ENCODE results near the gene SPEF2.

Gene SPEF2

DNA sequence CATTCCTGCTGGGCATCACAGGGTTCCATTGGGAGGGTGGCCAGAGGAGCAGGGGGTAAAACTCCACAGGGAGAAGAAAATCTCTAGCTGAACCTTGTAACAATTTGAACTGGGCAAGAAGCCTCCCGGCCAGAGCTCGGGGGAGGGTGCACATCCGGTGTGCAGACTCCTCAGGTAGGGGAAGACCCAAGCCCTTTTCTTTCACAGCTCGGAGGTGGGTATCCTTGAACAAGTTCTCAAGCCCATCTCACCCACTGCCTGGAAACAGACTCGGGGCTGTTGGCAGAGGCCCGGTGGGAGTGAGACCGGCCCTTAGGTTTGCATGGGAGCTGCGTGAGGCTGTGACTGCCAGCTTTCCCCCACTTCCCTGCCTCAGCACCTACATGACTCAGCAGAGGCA, 127.5 kb downstream of the SPEF2 start:
- no peaks in the 10 kb centered on the region for H3K36me3 ChIP-seq (ENCODE audit: control insufficient read depth, insufficient read depth, low read length)
- H3K9me3 ChIP-seq (ENCODE audit: control insufficient read depth, low read length), result no peaks in the 10 kb centered on the region
- DNase-seq, result no peak
- H3K4me3 ChIP-seq (ENCODE audit: insufficient read depth, low read depth, low read length, poor library complexity, severe bottlenecking), result no peak overlapping the region
- no peaks in the 10 kb centered on the region for H3K27me3 ChIP-seq (replicated peaks; ENCODE audit: control insufficient read depth, insufficient read depth, low read length, poor library complexity, severe bottlenecking)
- no peaks in the 10 kb centered on the region for H3K4me1 ChIP-seq (ENCODE audit: control insufficient read depth, insufficient read depth, low read length, poor library complexity, severe bottlenecking)
- no peak overlapping the region for H3K27ac ChIP-seq (ENCODE audit: insufficient read depth, low read length, poor library complexity, severe bottlenecking)

DNA sequence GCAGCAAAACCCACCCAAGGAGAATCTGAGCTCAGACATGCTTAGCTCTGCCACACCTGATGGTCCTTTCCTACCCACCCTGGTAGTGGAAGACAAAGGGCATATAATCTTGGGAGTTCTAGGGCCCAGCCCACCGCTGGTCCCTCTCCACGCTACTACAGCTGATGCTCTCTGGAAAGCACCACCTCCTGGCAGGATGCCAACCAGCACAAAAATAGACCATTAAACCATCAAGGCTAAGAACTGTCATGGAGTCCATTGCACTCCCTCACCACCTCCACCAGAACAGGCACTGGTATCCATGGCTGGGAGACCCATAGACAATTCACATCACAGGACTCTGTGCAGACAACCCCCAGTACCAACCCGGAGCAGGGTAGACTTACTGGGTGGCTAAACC, 128.0 kb downstream of the SPEF2 start:
- H3K9me3 ChIP-seq (ENCODE audit: control insufficient read depth, low read length), result no peaks in the 10 kb centered on the region
- H3K27me3 ChIP-seq (replicated peaks; ENCODE audit: control insufficient read depth, insufficient read depth, low read length, poor library complexity, severe bottlenecking), result no peaks in the 10 kb centered on the region
- no peaks in the 10 kb centered on the region for H3K4me1 ChIP-seq (ENCODE audit: control insufficient read depth, insufficient read depth, low read length, poor library complexity, severe bottlenecking)
- no peaks in the 10 kb centered on the region for H3K36me3 ChIP-seq (ENCODE audit: control insufficient read depth, insufficient read depth, low read length)
- no peak overlapping the region for H3K27ac ChIP-seq (ENCODE audit: insufficient read depth, low read length, poor library complexity, severe bottlenecking)
- no peak overlapping the region for H3K4me3 ChIP-seq (ENCODE audit: insufficient read depth, low read depth, low read length, poor library complexity, severe bottlenecking)
- no peak for DNase-seq

DNA sequence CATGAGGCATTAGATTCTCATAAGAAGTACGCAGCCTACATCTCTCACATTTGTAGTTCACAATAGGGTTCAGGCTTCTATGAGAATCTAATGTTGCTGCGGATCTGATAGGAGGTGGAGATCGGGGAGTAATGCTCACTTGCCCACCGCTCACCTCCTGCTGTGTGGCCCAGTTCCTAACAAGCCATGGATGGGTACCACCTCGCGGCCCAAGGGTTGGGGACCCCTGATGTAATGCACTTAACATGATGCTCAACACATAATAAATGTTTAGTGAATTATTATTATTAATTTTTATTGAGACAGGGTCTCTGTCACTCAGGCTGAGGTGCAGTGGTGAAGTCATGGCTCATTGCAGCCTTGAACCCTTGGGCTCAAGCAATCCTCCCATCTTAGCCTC, 134.3 kb downstream of the SPEF2 start:
- no peaks in the 10 kb centered on the region for H3K36me3 ChIP-seq (ENCODE audit: control insufficient read depth, insufficient read depth, low read length)
- no peaks in the 10 kb centered on the region for H3K27me3 ChIP-seq (replicated peaks; ENCODE audit: control insufficient read depth, insufficient read depth, low read length, poor library complexity, severe bottlenecking)
- H3K4me3 ChIP-seq (ENCODE audit: insufficient read depth, low read depth, low read length, poor library complexity, severe bottlenecking), result no peak overlapping the region
- no peak for DNase-seq
- no peaks in the 10 kb centered on the region for H3K9me3 ChIP-seq (ENCODE audit: control insufficient read depth, low read length)
- H3K27ac ChIP-seq (ENCODE audit: insufficient read depth, low read length, poor library complexity, severe bottlenecking), result no peak overlapping the region
- no peaks in the 10 kb centered on the region for H3K4me1 ChIP-seq (ENCODE audit: control insufficient read depth, insufficient read depth, low read length, poor library complexity, severe bottlenecking)

DNA sequence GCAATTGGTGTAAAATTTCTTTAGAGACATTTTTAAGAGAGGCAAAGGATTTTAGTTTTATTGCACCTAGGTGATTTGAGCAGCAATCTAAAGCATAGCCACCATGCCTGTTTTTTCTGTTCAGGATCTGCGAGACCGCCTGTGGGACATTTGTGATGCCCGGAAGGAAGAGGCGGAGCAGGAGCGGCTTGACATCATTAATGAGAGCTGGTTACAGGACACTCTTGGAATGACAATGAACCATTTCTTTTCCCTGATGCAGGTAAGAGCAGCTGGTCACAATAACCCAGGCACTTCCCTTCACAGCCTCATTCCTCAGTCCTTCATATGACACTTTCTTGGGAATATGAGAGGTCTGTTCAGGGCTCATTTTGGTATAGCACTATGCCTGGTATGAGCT, 135.8 kb downstream of the SPEF2 start:
- H3K4me1 ChIP-seq (ENCODE audit: control insufficient read depth, insufficient read depth, low read length, poor library complexity, severe bottlenecking), result no peaks in the 10 kb centered on the region

DNA sequence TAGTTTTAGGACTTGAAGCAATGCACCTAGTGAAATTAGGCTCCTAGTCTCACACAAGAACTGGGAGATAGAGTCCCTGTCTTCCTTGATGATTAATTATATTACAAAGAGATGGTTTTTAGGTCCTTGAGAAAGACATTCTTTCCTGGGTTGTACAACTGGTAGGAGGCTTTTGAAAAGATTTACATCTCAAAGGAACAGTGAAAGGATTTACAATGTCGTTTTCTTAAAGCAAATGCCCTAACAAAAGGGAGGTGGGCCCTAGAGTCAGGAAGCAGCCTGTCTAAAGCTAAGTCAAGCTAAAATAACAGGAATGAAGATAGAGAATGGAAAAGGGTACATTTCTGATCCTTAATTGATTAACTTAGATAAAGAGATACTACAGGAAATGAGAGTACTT, 136.8 kb downstream of the SPEF2 start:
- no peak for DNase-seq
- no peaks in the 10 kb centered on the region for H3K4me1 ChIP-seq (ENCODE audit: control insufficient read depth, insufficient read depth, low read length, poor library complexity, severe bottlenecking)
- no peaks in the 10 kb centered on the region for H3K9me3 ChIP-seq (ENCODE audit: control insufficient read depth, low read length)
- no peaks in the 10 kb centered on the region for H3K27me3 ChIP-seq (replicated peaks; ENCODE audit: control insufficient read depth, insufficient read depth, low read length, poor library complexity, severe bottlenecking)
- no peak overlapping the region for H3K27ac ChIP-seq (ENCODE audit: insufficient read depth, low read length, poor library complexity, severe bottlenecking)
- no peak overlapping the region for H3K4me3 ChIP-seq (ENCODE audit: insufficient read depth, low read depth, low read length, poor library complexity, severe bottlenecking)
- H3K36me3 ChIP-seq (ENCODE audit: control insufficient read depth, insufficient read depth, low read length), result no peaks in the 10 kb centered on the region

More for the DNA sequence above, 135.8 kb downstream of the SPEF2 start:
- Histone ChIP-seq H3K36me3 (ENCODE audit: control insufficient read depth, insufficient read depth, low read length) (no peaks in the 10 kb centered on the region), H3K27ac (ENCODE audit: insufficient read depth, low read length, poor library complexity, severe bottlenecking) (no peak overlapping the region), H3K9me3 (ENCODE audit: control insufficient read depth, low read length) (no peaks in the 10 kb centered on the region), H3K27me3 (replicated peaks; ENCODE audit: control insufficient read depth, insufficient read depth, low read length, poor library complexity, severe bottlenecking) (no peaks in the 10 kb centered on the region), H3K4me3 (ENCODE audit: insufficient read depth, low read depth, low read length, poor library complexity, severe bottlenecking) (no peak overlapping the region)
- no peak for DNase-seq

DNA sequence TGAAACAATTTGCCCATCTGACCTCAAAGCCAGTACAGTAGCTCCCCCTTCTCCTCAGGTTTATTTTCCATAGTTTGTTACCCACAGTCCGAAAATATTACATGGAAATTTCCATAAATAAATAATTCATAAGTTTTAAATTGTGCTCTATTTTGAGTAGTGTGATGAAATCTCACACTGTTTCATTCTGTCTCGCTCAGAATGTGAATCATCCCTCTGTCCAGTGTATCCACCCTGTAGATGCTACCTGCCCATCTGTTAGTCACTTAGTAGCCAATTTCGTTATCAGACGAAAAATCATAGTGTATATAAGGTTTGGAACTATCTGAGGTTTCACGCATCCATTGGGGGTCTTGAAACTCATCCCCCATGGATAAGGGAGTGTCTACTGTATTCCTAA, 138.3 kb downstream of the SPEF2 start:
- H3K27ac ChIP-seq (ENCODE audit: insufficient read depth, low read length, poor library complexity, severe bottlenecking), result no peak overlapping the region
- H3K4me1 ChIP-seq (ENCODE audit: control insufficient read depth, insufficient read depth, low read length, poor library complexity, severe bottlenecking), result peaks cover 2% of the 10 kb centered on the region
- no peaks in the 10 kb centered on the region for H3K9me3 ChIP-seq (ENCODE audit: control insufficient read depth, low read length)
- H3K27me3 ChIP-seq (replicated peaks; ENCODE audit: control insufficient read depth, insufficient read depth, low read length, poor library complexity, severe bottlenecking), result no peaks in the 10 kb centered on the region
- DNase-seq, result no peak
- no peaks in the 10 kb centered on the region for H3K36me3 ChIP-seq (ENCODE audit: control insufficient read depth, insufficient read depth, low read length)
- no peak overlapping the region for H3K4me3 ChIP-seq (ENCODE audit: insufficient read depth, low read depth, low read length, poor library complexity, severe bottlenecking)

DNA sequence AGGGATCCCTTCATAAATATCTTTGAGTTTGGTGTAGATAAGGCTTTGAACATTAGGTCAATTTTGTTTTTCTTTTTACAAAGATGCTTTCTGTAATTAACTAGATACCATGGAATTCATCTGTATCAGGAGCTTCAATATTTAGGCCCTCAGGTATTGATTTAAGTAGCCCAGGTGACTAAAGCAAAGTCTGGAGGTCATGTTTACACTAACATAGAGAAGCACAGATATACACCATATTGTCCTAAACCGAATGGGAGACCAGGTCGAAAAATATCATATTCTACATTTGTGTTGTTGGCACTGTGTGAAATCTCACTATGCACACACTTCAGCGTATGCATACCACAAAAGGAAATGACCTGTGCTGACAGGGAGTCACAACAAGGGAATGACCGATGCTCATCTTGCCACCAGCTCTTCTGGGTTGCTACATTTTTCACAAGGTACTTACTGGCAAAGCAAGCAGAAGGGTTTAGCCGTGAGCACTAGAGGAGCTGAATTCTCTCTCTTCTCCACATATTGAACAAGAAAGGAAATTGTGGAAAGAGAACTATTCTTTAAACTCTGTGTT, 140.6 kb downstream of the SPEF2 start:
- Histone ChIP-seq H3K4me1 (ENCODE audit: control insufficient read depth, insufficient read depth, low read length, poor library complexity, severe bottlenecking) (peaks cover 3% of the 10 kb centered on the region), H3K27ac (ENCODE audit: insufficient read depth, low read length, poor library complexity, severe bottlenecking) (no peak overlapping the region), H3K36me3 (ENCODE audit: control insufficient read depth, insufficient read depth, low read length) (no peaks in the 10 kb centered on the region), H3K27me3 (replicated peaks; ENCODE audit: control insufficient read depth, insufficient read depth, low read length, poor library complexity, severe bottlenecking) (no peaks in the 10 kb centered on the region), H3K4me3 (ENCODE audit: insufficient read depth, low read depth, low read length, poor library complexity, severe bottlenecking) (no peak overlapping the region), H3K9me3 (ENCODE audit: control insufficient read depth, low read length) (no peaks in the 10 kb centered on the region)
- no peak for DNase-seq

DNA sequence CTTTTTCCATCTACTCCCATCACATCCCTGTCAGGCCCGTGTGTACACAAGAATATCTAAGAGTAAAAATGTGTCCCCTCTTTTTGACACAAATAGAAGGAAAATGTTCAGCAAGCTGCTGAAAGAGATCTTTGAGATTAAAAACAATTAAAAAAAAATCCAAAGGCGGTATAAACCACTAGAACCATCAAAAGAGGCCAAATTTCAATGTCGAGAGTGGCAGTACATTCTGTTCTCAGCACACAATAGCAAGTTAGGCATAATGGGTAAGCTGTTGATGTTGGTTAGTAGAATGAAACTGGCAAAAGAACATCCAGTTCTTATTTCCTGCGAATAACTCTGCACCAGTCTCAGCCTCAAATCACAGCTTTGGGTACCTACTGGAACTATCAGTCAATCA, 143.9 kb downstream of the SPEF2 start:
- Histone ChIP-seq H3K36me3 (ENCODE audit: control insufficient read depth, insufficient read depth, low read length) (no peaks in the 10 kb centered on the region), H3K4me1 (ENCODE audit: control insufficient read depth, insufficient read depth, low read length, poor library complexity, severe bottlenecking) (peaks cover 3% of the 10 kb centered on the region), H3K27ac (ENCODE audit: insufficient read depth, low read length, poor library complexity, severe bottlenecking) (no peak overlapping the region), H3K9me3 (ENCODE audit: control insufficient read depth, low read length) (no peaks in the 10 kb centered on the region), H3K4me3 (ENCODE audit: insufficient read depth, low read depth, low read length, poor library complexity, severe bottlenecking) (no peak overlapping the region), H3K27me3 (replicated peaks; ENCODE audit: control insufficient read depth, insufficient read depth, low read length, poor library complexity, severe bottlenecking) (no peaks in the 10 kb centered on the region)
- DNase-seq, result no peak

DNA sequence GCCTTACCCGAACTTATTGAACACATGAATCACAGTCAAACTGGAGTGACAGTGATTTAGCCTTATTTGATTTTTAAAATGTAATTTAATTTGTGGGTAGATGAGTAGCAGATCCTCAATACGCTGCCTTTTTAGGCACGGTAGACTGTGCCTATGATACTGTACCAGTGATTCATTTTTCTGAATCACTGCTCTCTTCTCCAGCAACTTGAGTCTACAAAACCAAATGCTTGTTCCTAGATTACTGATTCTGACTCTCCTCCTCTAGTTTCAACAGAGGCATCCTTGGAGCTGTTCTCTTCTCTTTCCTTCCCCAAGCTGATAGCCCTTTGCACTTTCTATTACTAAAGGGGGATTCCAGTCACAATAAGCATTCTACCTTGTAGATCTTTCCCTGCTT, 144.7 kb downstream of the SPEF2 start:
- no peak for DNase-seq
- Histone ChIP-seq H3K4me1 (ENCODE audit: control insufficient read depth, insufficient read depth, low read length, poor library complexity, severe bottlenecking) (peaks cover 3% of the 10 kb centered on the region), H3K27me3 (replicated peaks; ENCODE audit: control insufficient read depth, insufficient read depth, low read length, poor library complexity, severe bottlenecking) (no peaks in the 10 kb centered on the region), H3K27ac (ENCODE audit: insufficient read depth, low read length, poor library complexity, severe bottlenecking) (no peak overlapping the region), H3K36me3 (ENCODE audit: control insufficient read depth, insufficient read depth, low read length) (no peaks in the 10 kb centered on the region), H3K4me3 (ENCODE audit: insufficient read depth, low read depth, low read length, poor library complexity, severe bottlenecking) (no peak overlapping the region), H3K9me3 (ENCODE audit: control insufficient read depth, low read length) (no peaks in the 10 kb centered on the region)

DNA sequence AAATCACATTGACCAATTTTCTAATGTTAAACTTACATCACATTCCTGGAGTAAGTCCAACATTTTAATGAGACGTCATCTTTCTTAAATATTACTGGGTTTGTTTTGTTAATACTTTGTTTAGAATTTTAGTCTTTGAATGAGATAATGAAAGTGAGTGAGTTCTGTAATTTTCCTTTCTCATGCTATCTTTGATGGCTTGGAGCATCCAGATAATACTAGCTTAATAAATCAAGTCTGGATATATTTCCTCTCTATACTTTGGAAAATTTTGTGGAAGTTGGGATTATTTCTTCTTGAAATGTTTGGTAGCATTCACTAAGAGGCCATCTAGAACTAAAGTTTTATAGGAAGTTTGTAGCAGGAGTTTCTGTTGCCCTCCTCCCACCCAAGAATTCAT, 148.3 kb downstream of the SPEF2 start:
- no peaks in the 10 kb centered on the region for H3K27me3 ChIP-seq (replicated peaks; ENCODE audit: control insufficient read depth, insufficient read depth, low read length, poor library complexity, severe bottlenecking)
- peaks cover 2% of the 10 kb centered on the region for H3K4me1 ChIP-seq (ENCODE audit: control insufficient read depth, insufficient read depth, low read length, poor library complexity, severe bottlenecking)
- DNase-seq, result no peak
- H3K27ac ChIP-seq (ENCODE audit: insufficient read depth, low read length, poor library complexity, severe bottlenecking), result no peak overlapping the region
- no peaks in the 10 kb centered on the region for H3K9me3 ChIP-seq (ENCODE audit: control insufficient read depth, low read length)
- no peak overlapping the region for H3K4me3 ChIP-seq (ENCODE audit: insufficient read depth, low read depth, low read length, poor library complexity, severe bottlenecking)
- no peaks in the 10 kb centered on the region for H3K36me3 ChIP-seq (ENCODE audit: control insufficient read depth, insufficient read depth, low read length)

DNA sequence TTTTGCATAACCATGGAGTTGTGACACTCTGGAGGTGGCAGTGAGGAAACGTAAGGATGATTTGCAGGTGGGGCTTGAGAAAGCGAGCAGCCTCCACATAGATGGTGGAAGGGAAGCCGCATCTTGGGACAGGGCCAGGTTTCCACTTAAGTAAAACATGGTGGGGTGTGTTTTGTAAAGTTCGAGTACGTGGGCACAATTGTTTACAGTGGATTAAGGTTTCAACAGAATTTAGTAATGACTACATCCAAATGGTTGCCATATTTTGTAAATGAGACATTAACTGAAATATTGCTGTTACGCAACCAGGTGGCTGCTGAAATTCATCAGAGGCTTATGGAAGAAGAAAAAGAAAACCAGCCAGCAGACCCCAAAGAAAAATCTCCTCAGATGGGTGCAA, 153.6 kb downstream of the SPEF2 start:
- no peaks in the 10 kb centered on the region for H3K9me3 ChIP-seq (ENCODE audit: control insufficient read depth, low read length)
- no peaks in the 10 kb centered on the region for H3K36me3 ChIP-seq (ENCODE audit: control insufficient read depth, insufficient read depth, low read length)
- DNase-seq, result no peak
- H3K27me3 ChIP-seq (replicated peaks; ENCODE audit: control insufficient read depth, insufficient read depth, low read length, poor library complexity, severe bottlenecking), result no peaks in the 10 kb centered on the region
- no peak overlapping the region for H3K4me3 ChIP-seq (ENCODE audit: insufficient read depth, low read depth, low read length, poor library complexity, severe bottlenecking)
- no peaks in the 10 kb centered on the region for H3K4me1 ChIP-seq (ENCODE audit: control insufficient read depth, insufficient read depth, low read length, poor library complexity, severe bottlenecking)
- no peak overlapping the region for H3K27ac ChIP-seq (ENCODE audit: insufficient read depth, low read length, poor library complexity, severe bottlenecking)
